D721Med (cell line): ENCODE data around the gene NDUFS7.

Experiments used
- DNase-seq: peaks from one replicate; pipeline ENCODE4 v3.0.0; 2011; ENCODE audit warnings: low spot score; ENCODE audit not compliant: insufficient read length
- FAIRE-seq: peaks from 2 replicates; lab custom pipeline; 2011; peaks lifted over from hg19 to GRCh38; lab: Jason Lieb, UNC
- TF ChIP-seq, protein P1 (sequence below): IDR thresholded peaks from 2 replicates; pipeline ENCODE4 v1.5.1; 2012; ENCODE audit warnings: mild to moderate bottlenecking, control low read depth; ENCODE audit not compliant: insufficient read depth; ENCODE audit errors: missing control alignments

The NDUFS7 gene

DNA sequence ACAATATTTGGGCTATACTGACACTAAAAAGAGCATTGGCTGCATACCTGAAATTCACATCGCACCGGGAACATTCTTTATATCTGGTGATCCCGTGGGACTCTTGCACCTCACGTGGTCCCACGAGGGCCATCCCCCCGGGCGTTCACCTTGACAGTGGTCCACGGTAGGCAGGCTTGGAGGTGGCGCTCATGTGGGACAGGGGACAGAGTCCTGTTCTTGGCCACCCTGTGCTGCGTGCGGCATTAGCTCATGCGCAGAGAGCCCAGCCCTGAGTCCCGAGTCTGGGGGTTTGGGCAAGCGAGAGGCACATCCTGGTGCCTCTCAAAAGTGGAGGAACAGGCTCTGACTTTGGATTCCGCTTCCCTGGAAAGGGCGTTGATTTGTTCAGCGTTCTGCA lies 10.1 kb downstream of the NDUFS7 start:
- TF ChIP-seq, protein P1, sequence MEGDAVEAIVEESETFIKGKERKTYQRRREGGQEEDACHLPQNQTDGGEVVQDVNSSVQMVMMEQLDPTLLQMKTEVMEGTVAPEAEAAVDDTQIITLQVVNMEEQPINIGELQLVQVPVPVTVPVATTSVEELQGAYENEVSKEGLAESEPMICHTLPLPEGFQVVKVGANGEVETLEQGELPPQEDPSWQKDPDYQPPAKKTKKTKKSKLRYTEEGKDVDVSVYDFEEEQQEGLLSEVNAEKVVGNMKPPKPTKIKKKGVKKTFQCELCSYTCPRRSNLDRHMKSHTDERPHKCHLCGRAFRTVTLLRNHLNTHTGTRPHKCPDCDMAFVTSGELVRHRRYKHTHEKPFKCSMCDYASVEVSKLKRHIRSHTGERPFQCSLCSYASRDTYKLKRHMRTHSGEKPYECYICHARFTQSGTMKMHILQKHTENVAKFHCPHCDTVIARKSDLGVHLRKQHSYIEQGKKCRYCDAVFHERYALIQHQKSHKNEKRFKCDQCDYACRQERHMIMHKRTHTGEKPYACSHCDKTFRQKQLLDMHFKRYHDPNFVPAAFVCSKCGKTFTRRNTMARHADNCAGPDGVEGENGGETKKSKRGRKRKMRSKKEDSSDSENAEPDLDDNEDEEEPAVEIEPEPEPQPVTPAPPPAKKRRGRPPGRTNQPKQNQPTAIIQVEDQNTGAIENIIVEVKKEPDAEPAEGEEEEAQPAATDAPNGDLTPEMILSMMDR: no peak
- DNase-seq (no peak), FAIRE-seq (no peak)

DNA sequence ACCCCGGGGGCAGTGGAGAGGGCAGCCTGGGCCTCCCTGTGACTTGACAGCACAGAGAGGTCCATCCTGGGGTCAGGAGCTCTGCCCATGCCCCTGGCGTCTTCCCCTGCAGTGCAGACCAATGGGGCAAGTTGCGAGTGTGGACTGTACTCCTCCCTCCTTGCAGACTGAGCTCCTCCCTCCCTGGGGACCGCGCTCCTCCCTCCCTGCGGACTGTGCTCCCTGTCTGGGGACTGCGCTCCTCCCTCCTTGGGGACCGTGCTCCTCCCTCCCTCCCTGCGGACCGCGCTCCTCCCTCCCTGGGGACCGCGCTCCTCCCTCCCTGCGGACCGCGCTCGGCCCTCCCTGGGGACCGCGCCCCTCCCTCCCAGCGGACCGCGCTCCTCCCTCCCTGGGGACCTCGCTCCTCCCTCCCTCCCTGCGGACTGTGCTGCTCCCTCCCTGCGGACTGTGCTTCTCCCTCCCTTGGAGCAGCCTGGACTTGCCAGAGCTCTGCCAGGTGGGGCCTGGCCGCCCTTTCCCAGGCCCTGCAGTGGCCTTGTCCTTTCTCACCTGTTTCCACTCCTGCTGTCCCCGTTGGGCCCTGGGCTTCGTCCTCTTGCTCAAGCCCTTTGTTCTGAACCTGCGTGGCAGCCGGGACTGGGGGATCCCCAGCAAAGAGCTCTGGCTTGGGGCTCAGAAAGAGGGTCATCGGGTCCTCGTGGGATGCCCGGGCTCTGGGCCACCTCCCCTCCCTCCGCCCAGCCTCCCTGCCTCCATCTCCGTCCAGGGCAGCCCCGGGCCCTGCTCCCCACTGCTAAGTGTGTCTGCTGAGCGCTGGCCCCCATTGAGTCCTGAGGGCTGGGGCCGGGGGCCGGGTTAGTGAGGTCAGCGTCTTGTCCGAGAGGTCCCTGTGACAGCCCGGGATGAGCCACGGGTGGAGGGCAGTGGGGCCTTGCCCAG lies 10.8 kb downstream of the NDUFS7 start:
- TF ChIP-seq, protein P1: no peak
- DNase-seq: no peak
- no peak for FAIRE-seq

DNA sequence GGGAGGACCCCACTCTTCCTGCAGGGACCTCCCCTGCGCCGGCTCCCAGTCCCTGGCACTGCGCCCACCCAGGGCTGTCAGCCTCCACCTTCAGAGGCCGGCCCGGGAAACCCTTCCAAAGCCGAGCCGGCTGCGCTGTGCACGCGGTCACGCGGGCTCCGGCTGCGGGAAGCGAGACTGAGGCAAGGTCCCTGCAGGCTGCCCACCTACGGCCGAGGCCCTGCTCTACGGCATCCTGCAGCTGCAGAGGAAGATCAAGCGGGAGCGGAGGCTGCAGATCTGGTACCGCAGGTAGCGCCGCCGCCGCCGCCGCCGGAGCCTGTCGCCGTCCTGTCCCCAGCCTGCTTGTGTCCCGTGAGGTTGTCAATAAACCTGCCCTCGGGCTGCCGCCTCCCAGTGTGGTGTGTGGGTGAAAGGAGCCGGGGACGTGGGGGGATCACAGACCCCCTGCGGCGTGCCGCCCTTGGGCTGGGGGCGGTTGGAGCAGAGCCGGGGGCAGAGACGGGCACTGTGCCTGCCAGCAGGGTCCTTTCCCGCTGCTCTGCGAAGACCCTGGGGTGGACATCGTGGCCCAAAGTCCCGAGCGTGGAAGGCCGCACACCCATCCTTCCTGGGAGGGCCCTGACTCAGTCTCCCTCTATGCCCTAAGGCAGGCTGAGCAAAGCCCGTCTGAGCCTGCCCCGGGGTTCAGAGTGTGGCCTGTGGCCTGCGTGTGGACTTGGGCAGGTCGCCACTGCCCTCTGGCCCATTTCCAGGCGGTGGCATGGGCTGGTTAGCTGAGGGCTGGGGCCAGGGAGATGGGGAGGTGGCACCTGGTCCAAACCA lies 11.7 kb downstream of the NDUFS7 start:
- TF ChIP-seq, protein P1: no peak
- FAIRE-seq (no peak), DNase-seq (no peak)

DNA sequence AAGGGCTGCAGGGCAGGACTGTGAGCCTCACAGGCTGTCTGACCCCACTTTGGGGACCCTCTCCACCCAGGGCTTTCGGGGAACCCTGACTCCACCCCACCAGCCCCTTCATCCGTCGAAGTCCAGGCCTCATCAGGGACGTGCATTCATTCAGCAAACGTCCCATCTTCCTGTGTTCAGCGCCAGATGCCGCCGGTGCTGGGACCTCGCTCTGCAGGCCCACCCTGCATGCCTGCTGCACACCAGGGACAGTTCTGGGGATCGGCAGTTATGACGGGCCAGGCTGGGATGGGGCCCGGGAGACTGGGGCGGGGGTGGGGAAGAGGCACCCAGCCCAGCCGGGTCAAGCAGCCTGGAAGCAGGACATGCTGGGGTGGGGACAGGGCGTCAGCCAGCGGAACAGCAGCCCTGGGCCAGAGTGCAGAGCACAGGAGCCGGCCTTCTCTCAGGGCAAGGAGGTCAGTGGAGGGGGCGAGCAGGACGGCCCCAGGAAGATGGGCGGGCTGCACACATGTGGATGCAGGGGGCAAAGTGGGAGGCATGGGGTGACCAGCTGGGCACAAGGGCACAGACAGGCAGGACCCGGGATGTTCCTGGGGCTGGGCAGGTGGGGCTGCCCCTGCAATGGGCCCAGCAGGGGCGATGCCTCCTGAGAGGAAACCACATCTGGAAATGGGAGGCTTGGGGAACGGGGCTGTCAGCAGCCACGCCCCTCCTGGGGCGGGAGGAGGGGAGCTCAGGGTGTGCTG lies 12.5 kb downstream of the NDUFS7 start:
- TF ChIP-seq, protein P1: no peak
- no peak for FAIRE-seq
- no peak for DNase-seq

DNA sequence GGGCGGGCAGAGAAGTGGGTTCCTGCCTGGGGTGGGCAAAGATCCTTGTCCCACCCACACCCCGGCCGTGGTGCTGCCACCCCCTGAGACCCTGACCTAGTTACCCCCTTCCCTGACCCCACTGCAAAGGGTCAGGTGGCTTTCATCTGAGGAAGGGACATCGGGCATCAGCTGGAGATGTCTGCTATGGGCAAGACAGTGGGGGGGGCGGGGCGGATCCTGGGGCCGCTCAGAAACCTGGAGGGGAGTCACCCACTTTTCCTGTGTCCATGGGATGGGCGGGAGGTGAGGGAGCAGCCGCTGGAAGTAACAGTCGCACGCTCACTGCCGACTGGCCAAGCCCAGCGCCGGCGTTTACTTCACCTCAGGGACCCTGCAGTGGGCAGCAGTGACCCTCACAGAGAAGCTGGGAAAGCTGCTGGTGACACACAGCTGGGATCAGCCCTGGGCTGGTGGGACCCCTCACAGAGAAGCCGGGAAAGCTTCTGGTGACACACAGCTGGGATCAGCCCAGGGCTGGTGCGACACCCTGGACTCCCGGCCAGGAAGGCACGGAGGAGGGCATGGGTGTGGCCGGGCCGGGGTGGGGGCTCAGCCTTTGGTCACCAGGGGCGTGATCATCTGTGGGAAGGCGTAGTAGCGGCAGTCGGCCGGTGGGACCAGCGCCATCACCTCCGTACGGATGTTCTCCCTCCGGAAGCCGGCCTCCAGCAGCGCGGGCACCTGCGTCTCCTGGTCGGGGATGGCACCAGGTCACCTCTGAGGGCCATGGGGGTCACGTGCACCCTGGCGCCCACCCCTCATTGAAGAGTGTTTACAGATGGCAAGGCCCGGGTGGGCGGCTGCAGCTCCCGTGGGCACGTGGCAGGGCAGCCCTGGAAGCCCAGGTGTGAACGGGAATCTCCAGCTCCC lies 13.3 kb downstream of the NDUFS7 start:
- DNase-seq (no peak), FAIRE-seq (no peak)
- TF ChIP-seq, protein P1: no peak

DNA sequence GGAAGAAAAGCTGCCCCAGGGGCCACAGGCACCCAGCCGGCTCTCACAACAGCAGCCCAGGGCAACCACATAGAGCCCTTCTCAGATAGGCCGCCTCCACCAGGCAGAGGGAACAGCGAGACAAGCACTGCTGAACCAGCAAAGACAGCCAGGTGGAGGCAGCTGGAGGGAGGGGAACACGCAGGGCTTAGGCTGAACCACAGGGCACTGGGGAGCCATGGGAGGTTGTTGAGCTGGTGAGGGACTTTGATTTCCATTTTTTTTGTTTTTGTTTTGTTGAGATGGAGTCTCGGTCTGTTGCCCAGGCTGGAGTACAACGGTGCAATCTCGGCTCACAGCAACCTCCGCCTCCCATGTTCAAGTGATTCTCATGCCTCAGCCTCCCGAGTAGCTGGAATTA lies 14.1 kb downstream of the NDUFS7 start:
- TF ChIP-seq, protein P1: no peak
- no peak for FAIRE-seq
- DNase-seq: no peak
